H1 (cell line): ENCODE results near the gene TMEM89. TPM values are rescaled to one million over a fixed set of nuclear protein-coding genes. Genes with fewer than 3 reads are reported as not detected.

ENCODE experiments used
- CTCF ChIA-PET: fragments of 300-600 bp; sonication (Branson Sonifier 250); formaldehyde crosslinking; loops from one replicate; lab custom pipeline; 2021; ENCODE audit not compliant: partially characterized antibody; lab: Charles Lee
- POLR2A ChIA-PET: fragments of 300-600 bp; sonication (Branson Sonifier 250); formaldehyde crosslinking; loops from one replicate; lab custom pipeline; 2021; ENCODE audit warnings: inconsistent platforms; ENCODE audit not compliant: partially characterized antibody; lab: Charles Lee
- DNase-seq, 2 experiments: peaks; one replicate each; pipeline versions ENCODE4 v3.0.0 to v3.0.0-alpha.2; 2010 to 2022; ENCODE audit warnings: low spot score in 2 of 2, low read depth in 1 of 2, mixed read lengths in 1 of 2
- FAIRE-seq: peaks from 2 replicates; lab custom pipeline; 2011; peaks lifted over from hg19 to GRCh38; lab: Jason Lieb, UNC
- H2AFZ ChIP-seq: 2 replicates; pipeline ENCODE4 v1.8.1; 2012; ENCODE audit warnings: low read length, inconsistent platforms
- H2AK5ac ChIP-seq: 2 replicates; pipeline ENCODE4 v1.6.1; 2013; ENCODE audit warnings: low read depth, low read length
- H2BK120ac ChIP-seq: replicated peaks from 2 replicates; pipeline ENCODE3; 2013; ENCODE audit warnings: low read depth, low read length, inconsistent platforms
- H2BK12ac ChIP-seq: 2 replicates; pipeline ENCODE4 v1.6.1; 2013; ENCODE audit warnings: low read depth, low read length
- H2BK15ac ChIP-seq: 2 replicates; pipeline ENCODE4 v1.6.1; 2013; ENCODE audit warnings: low read length
- H2BK20ac ChIP-seq: 2 replicates; pipeline ENCODE4 v1.6.1; 2013; ENCODE audit warnings: low read length
- H2BK5ac ChIP-seq: 2 replicates; pipeline ENCODE4 v1.6.1; 2013; ENCODE audit warnings: low read depth, low read length
- H3K14ac ChIP-seq: 2 replicates; pipeline ENCODE4 v1.6.1; 2013; ENCODE audit warnings: inconsistent platforms; ENCODE audit not compliant: insufficient read length
- H3K18ac ChIP-seq: 2 replicates; pipeline ENCODE4 v1.6.1; 2013; ENCODE audit warnings: low read length; ENCODE audit errors: extremely low read depth
- H3K23ac ChIP-seq: 2 replicates; pipeline ENCODE4 v1.6.1; 2013; ENCODE audit warnings: inconsistent platforms; ENCODE audit not compliant: insufficient read length
- H3K23me2 ChIP-seq: 2 replicates; pipeline ENCODE4 v1.6.1; 2013; ENCODE audit warnings: low read depth, low read length
- H3K27ac ChIP-seq: 2 replicates; pipeline ENCODE4 v1.6.1; 2011; ENCODE audit warnings: low read depth, low read length, inconsistent platforms
- H3K27me3 ChIP-seq, 4 experiments: replicated peaks in 1 of 4; 1 replicate in 1 of 4; 2 replicates in 3 of 4; pipeline versions ENCODE4 v1.6.1 to v1.8.1; 2011 to 2013; ENCODE audit warnings: low read length in 3 of 4, mild to moderate bottlenecking in 3 of 4, inconsistent platforms in 2 of 4, mixed read lengths in 2 of 4, moderate library complexity in 1 of 4; ENCODE audit not compliant: control insufficient read depth in 3 of 4, insufficient read depth in 3 of 4; ENCODE audit errors: extremely low read depth in 1 of 4
- H3K36me3 ChIP-seq, 4 experiments: 2 replicates each; pipeline versions ENCODE4 v1.6.1 to v1.8.1; 2011 to 2013; ENCODE audit warnings: mild to moderate bottlenecking in 4 of 4, low read length in 3 of 4, moderate library complexity in 2 of 4, control low read depth in 1 of 4, inconsistent platforms in 1 of 4; ENCODE audit not compliant: insufficient read depth in 4 of 4, control insufficient read depth in 2 of 4
- H3K4ac ChIP-seq: replicated peaks from 2 replicates; pipeline ENCODE3; 2013; ENCODE audit warnings: low read length, low read depth, mixed read lengths, inconsistent platforms; ENCODE audit not compliant: insufficient read length
- H3K4me1 ChIP-seq, 4 experiments: replicated peaks in 1 of 4; 1 replicate in 1 of 4; 2 replicates in 3 of 4; pipeline versions ENCODE4 v1.6.1 to v1.8.1; 2011 to 2013; ENCODE audit warnings: low read length in 3 of 4, inconsistent platforms in 2 of 4, mixed read lengths in 1 of 4; ENCODE audit not compliant: insufficient read depth in 4 of 4, control insufficient read depth in 3 of 4
- H3K4me2 ChIP-seq, 2 experiments: 2 replicates each; pipeline versions ENCODE4 v1.6.1 to v1.8.1; 2011 to 2013; ENCODE audit warnings: low read depth in 2 of 2, low read length in 2 of 2, control low read depth in 1 of 2, inconsistent platforms in 1 of 2, mild to moderate bottlenecking in 1 of 2; ENCODE audit not compliant: insufficient read depth in 1 of 2
- H3K4me3 ChIP-seq, 4 experiments: fragments of 200-600, 300-600 bp in 1 of 4; sonication (generic), shearing (Covaris generic), sonication (Bioruptor Twin) in 1 of 4; 2 replicates each; pipeline versions ENCODE4 v1.5.1 to v1.8.1; 2011 to 2016; ENCODE audit warnings: low read length in 4 of 4, low read depth in 3 of 4, control low read depth in 2 of 4, inconsistent platforms in 2 of 4, mild to moderate bottlenecking in 2 of 4, mixed read lengths in 1 of 4, moderate library complexity in 1 of 4; ENCODE audit not compliant: insufficient read depth in 2 of 4; ENCODE audit errors: extremely low read depth in 1 of 4
- H3K56ac ChIP-seq: replicated peaks from 2 replicates; pipeline ENCODE3; 2013; ENCODE audit warnings: low read depth, mild to moderate bottlenecking, mixed read lengths, low read length, inconsistent platforms; ENCODE audit not compliant: insufficient read length
- H3K79me1 ChIP-seq: 2 replicates; pipeline ENCODE4 v1.6.1; 2013; ENCODE audit warnings: low read depth, low read length, control low read depth
- H3K79me2 ChIP-seq, 2 experiments: 2 replicates each; pipeline versions ENCODE4 v1.6.1 to v1.8.1; 2012 to 2013; ENCODE audit warnings: low read length in 2 of 2, mild to moderate bottlenecking in 2 of 2, inconsistent platforms in 1 of 2; ENCODE audit not compliant: insufficient read depth in 2 of 2, control insufficient read depth in 1 of 2
- H3K9ac ChIP-seq, 4 experiments: replicated peaks in 1 of 4; 1 replicate in 1 of 4; 2 replicates in 3 of 4; pipeline versions ENCODE4 v1.6.1 to v1.8.1; 2011 to 2013; ENCODE audit warnings: low read depth in 3 of 4, low read length in 3 of 4, control low read depth in 2 of 4, mild to moderate bottlenecking in 2 of 4, moderate library complexity in 2 of 4, inconsistent platforms in 1 of 4; ENCODE audit errors: extremely low read depth in 1 of 4
- H3K9me3 ChIP-seq, 2 experiments: 2 replicates each; pipeline versions ENCODE4 v1.6.1 to v1.8.1; 2012 to 2013; ENCODE audit warnings: mild to moderate bottlenecking in 2 of 2, moderate library complexity in 2 of 2, control low read depth in 1 of 2, inconsistent platforms in 1 of 2, low read depth in 1 of 2, low read length in 1 of 2, mixed read lengths in 1 of 2; ENCODE audit not compliant: insufficient read depth in 2 of 2
- H4K20me1 ChIP-seq, 2 experiments: replicated peaks in 1 of 2; 2 replicates each; pipeline versions ENCODE3 to v1.8.1; 2011 to 2013; ENCODE audit warnings: inconsistent platforms in 2 of 2, low read length in 2 of 2, mild to moderate bottlenecking in 1 of 2; ENCODE audit not compliant: insufficient read depth in 2 of 2, control insufficient read depth in 1 of 2
- H4K5ac ChIP-seq: 2 replicates; pipeline ENCODE4 v1.6.1; 2013; ENCODE audit warnings: low read length, low read depth, mixed read lengths, inconsistent platforms; ENCODE audit not compliant: insufficient read length
- H4K8ac ChIP-seq: 2 replicates; pipeline ENCODE4 v1.8.0; 2013; ENCODE audit warnings: mild to moderate bottlenecking, moderate library complexity, low read length, inconsistent platforms; ENCODE audit not compliant: insufficient read depth; ENCODE audit errors: extremely low read depth
- H4K91ac ChIP-seq: replicated peaks from 2 replicates; pipeline ENCODE3; 2013; ENCODE audit warnings: low read length, mixed read lengths, inconsistent platforms; ENCODE audit not compliant: insufficient read length
- WGBS, 2 experiments: shearing (Covaris generic) in 1 of 2; methylation state at CpG; one replicate each; pipeline versions ENCODE4 v1.1.6 to v1.1.7; 2013 to 2015; ENCODE audit warnings: low lambda C conversion rate in 2 of 2, mixed read lengths in 2 of 2, inconsistent platforms in 1 of 2, low coverage in 1 of 2, missing lambda C conversion rate in 1 of 2; ENCODE audit not compliant: insufficient replicate concordance in 2 of 2, insufficient coverage in 1 of 2, insufficient read length in 1 of 2; ENCODE audit errors: extremely low coverage in 1 of 2, missing lambda C conversion rate in 1 of 2; 5-methylcytosine and 5-hydroxymethylcytosine counted together
- polyA plus RNA-seq, 7 experiments: library from polyadenylated mRNA; depleted of rRNA in 3 of 7; stranded (reverse) in 5 of 7; unstranded in 2 of 7; fragments of >200 nt in 5 of 7; fragments of 200-250 nt in 2 of 7; gene quantifications; 1 replicate in 5 of 7; 2 replicates in 1 of 7; 4 replicates in 1 of 7; pipeline versions ENCODE4 v1.2.1 to v1.2.3, GENCODE V29; 2011 to 2013; ENCODE audit warnings: missing spikeins in 2 of 7, mixed read lengths in 2 of 7
- total RNA-seq: library from RNA; stranded (reverse); fragmentation: NEBNext Ultra II Directional; extraction: Animal tissue kit (Norgen Biotek cat#: 25700); gene quantifications from 2 replicates; pipeline ENCODE4 v1.2.1, GENCODE V29; 2021

Gene TMEM89
- total and polyA plus RNA-seq, 2 of the 8 experiments (the other 6 are each of a cell fraction or from before 2014, with no cell fraction given) = not detected

DNA sequence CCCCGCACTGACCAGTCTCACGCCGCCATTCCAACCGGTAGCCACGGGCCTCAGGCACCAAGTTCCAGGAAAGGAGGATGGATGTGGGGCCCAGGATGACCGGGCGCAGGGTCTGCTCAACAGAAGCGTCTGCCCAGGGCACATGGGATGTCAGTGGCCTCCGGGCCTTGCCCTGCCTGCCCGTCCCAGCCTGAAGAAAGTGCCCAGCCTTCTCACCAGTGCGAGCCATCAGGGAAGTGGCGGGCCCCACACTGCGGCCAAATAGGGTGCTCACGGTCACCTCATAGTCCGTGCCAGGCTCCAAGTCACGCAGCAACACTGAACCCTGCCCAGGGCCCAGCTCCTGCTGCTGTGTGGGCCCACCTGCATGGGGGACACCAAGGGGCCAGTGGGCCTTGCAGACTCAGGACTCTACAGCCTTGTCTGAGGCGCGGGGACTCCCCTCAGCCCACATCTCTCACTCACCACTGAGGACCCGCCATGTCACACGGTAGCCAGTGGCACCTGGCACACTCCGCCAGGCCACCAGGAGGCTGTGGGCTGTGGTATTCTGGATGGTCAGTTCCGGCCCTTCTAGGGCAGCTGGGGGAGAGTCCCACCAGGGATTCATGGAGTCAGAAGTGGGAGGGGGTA is 29.6 kb downstream of the TMEM89 start:
- Histone ChIP-seq H3K9ac (no peak overlapping the region), H3K4me2 (no peak overlapping the region)
- WGBS, 2 experiments = 90% methylated on average over 22 of the region's 22 CpGs; no CpG with 5 or more reads in 1 of the 2 experiments

More for the DNA sequence above, 29.6 kb downstream of the TMEM89 start:
- Histone ChIP-seq H3K4ac (no peak overlapping the region), H4K20me1 (peaks cover 0 to 8% of the 10 kb centered on the region in 2 experiments), H4K91ac (no peak overlapping the region), H3K27me3 (peaks cover 0 to 6% (median 0%) of the 10 kb centered on the region in 4 experiments; a peak in 4 of 7 replicates), H3K23me2 (peaks cover 1% of the 10 kb centered on the region; the same call in 1 of the 2 replicates), H2BK12ac (no peak overlapping the region), H3K79me1 (no peaks in the 10 kb centered on the region), H3K36me3 (no peaks in the 10 kb centered on the region), H3K4me3 (no peak overlapping the region), H3K79me2 (no peaks in the 10 kb centered on the region), H4K5ac (no peak overlapping the region), H3K4me1 (peaks cover 3 to 23% (median 15%) of the 10 kb centered on the region in 4 experiments; a peak in 6 of 7 replicates), H3K14ac (no peak overlapping the region), H2BK5ac (no peak overlapping the region), H2BK20ac (no peak overlapping the region), H2BK120ac (no peak overlapping the region), H3K56ac (no peak overlapping the region), H4K8ac (no peak overlapping the region), H3K27ac (no peak overlapping the region), H2AFZ (no peak overlapping the region), H3K9me3 (no peaks in the 10 kb centered on the region), H3K18ac (no peak overlapping the region), H2BK15ac (no peak overlapping the region), H2AK5ac (no peak overlapping the region), H3K23ac (no peak overlapping the region)
- DNase-seq (no peak), FAIRE-seq (no peak)
- POLR2A ChIA-PET = interaction anchor here (1.0 to 1.6 kb wide), 3 partner anchors 12 to 72 kb away, joined by 3 to 5 read pairs (median 3); partner anchors contain the start of gene SLC26A6
- CTCF ChIA-PET = interaction anchor here (1.2 to 1.5 kb wide), 3 partner anchors 10 to 32 kb away, joined by 3 to 4 read pairs (median 3); no protein-coding TSS in a partner anchor
